IPS-15b (cell line): Measurements from ENCODE around the gene PP2D1.
"Not testable (repeated sequence)": the region's sequence is repeated elsewhere in the genome, so short reads cannot be mapped to it uniquely, and the experiment has no call there.

Source experiments
- H3K27me3 ChIP-seq: one replicate; pipeline ENCODE4 v1.6.1; 2013; ENCODE audit warnings: low read length; ENCODE audit not compliant: control insufficient read depth, insufficient read depth
- H3K36me3 ChIP-seq: one replicate; pipeline ENCODE4 v1.6.1; 2013; ENCODE audit warnings: low read length; ENCODE audit not compliant: control insufficient read depth, insufficient read depth
- H3K4me1 ChIP-seq: one replicate; pipeline ENCODE4 v1.6.1; 2013; ENCODE audit warnings: mild to moderate bottlenecking, low read length; ENCODE audit not compliant: control insufficient read depth, insufficient read depth
- H3K4me3 ChIP-seq: one replicate; pipeline ENCODE4 v1.5.1; 2013; ENCODE audit warnings: low read depth, low read length
- H3K9ac ChIP-seq: one replicate; pipeline ENCODE4 v1.6.1; 2013; ENCODE audit warnings: low read depth, mild to moderate bottlenecking, low read length
- H3K9me3 ChIP-seq: one replicate; pipeline ENCODE4 v1.6.1; 2013; ENCODE audit warnings: mild to moderate bottlenecking, low read length; ENCODE audit not compliant: control insufficient read depth, insufficient read depth

PP2D1 gene

DNA sequence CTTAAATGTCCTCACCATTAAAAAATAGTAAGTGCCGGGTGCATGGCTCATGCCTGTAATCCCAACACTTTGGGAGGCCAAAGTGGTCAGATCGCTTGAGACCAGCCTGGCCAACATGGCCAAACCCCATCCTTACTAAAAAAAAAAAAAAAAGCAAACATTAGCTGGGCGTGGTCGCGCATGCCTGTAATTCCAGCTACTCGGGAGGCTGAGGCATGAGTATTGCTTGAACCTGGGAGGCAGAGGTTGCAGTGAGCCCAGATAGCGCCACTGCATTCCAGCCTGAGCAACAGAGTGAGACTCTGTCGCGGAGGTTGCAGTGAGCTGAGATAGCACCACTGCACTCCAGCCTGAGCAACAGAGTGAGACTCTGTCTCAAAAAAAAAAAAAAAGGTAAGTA is 54.7 kb downstream of the PP2D1 start:
- H3K27me3 ChIP-seq, H3K4me1 ChIP-seq, H3K4me3 ChIP-seq, H3K9me3 ChIP-seq, H3K36me3 ChIP-seq, H3K9ac ChIP-seq: not testable (repeated sequence)

- no peaks in the 10 kb centered on the region for H3K27me3 ChIP-seq
- peaks cover 15% of the 10 kb centered on the region for H3K36me3 ChIP-seq
- H3K9ac ChIP-seq, result no peak overlapping the region
- no peak overlapping the region for H3K4me3 ChIP-seq
- H3K9me3 ChIP-seq, result no peaks in the 10 kb centered on the region
- peaks cover 5% of the 10 kb centered on the region for H3K4me1 ChIP-seq
Observed at GRCh38 chr3:19954676-19955075, 57.4 kb downstream of the PP2D1 start.

- peaks cover 15% of the 10 kb centered on the region for H3K36me3 ChIP-seq
- no peaks in the 10 kb centered on the region for H3K27me3 ChIP-seq
- H3K4me3 ChIP-seq, result peak overlapping the region; percentile 3
- H3K9ac ChIP-seq, result no peak overlapping the region
- peaks cover 8% of the 10 kb centered on the region for H3K4me1 ChIP-seq
- H3K9me3 ChIP-seq, result no peaks in the 10 kb centered on the region
Observed at GRCh38 chr3:19950316-19950715, 61.7 kb downstream of the PP2D1 start.

GRCh38 chr3:19948226-19948591 is 63.9 kb downstream of the PP2D1 start:
- H3K4me3 ChIP-seq, result peak overlapping the region; percentile 96
- H3K27me3 ChIP-seq, result no peaks in the 10 kb centered on the region
- peaks cover 8% of the 10 kb centered on the region for H3K4me1 ChIP-seq
- peak overlapping the region; percentile 91 for H3K9ac ChIP-seq
- H3K36me3 ChIP-seq, result peaks cover 10% of the 10 kb centered on the region
- no peaks in the 10 kb centered on the region for H3K9me3 ChIP-seq

- no peaks in the 10 kb centered on the region for H3K9me3 ChIP-seq
- H3K36me3 ChIP-seq, result peaks cover 10% of the 10 kb centered on the region
- H3K27me3 ChIP-seq, result no peaks in the 10 kb centered on the region
- peak overlapping the region; percentile 96 for H3K4me3 ChIP-seq
- peaks cover 8% of the 10 kb centered on the region for H3K4me1 ChIP-seq
- H3K9ac ChIP-seq, result peak overlapping the region; percentile 91
Observed at GRCh38 chr3:19947549-19948225, 64.4 kb downstream of the PP2D1 start.

- Histone ChIP-seq H3K4me1 (peaks cover 8% of the 10 kb centered on the region), H3K9ac (peak within 1 kb of the TSS; percentile 91), H3K36me3 (peaks cover 9% of the 10 kb centered on the region), H3K9me3 (no peaks in the 10 kb centered on the region), H3K4me3 (peak within 1 kb of the TSS; percentile 96), H3K27me3 (no peaks in the 10 kb centered on the region)
Observed at GRCh38 chr3:19946832-19947548, 65.1 kb downstream of the PP2D1 start, which contains the start of gene RAB5A. Gene RAB5A, plus strand, starts transcription at chr3:19947097. Its CDS starts 3,802 bp downstream, at chr3:19950899.

GRCh38 chr3:19945969-19946831 is 65.9 kb downstream of the PP2D1 start:
- Histone ChIP-seq H3K27me3 (no peaks in the 10 kb centered on the region), H3K4me1 (peaks cover 4% of the 10 kb centered on the region), H3K36me3 (peaks cover under 1% of the 10 kb centered on the region), H3K4me3 (peak overlapping the region; percentile 76), H3K9ac (peak overlapping the region; percentile 90), H3K9me3 (no peaks in the 10 kb centered on the region)

- H3K4me3 ChIP-seq, result peak overlapping the region; percentile 76
- H3K27me3 ChIP-seq, result no peaks in the 10 kb centered on the region
- H3K36me3 ChIP-seq, result no peaks in the 10 kb centered on the region
- peaks cover 4% of the 10 kb centered on the region for H3K4me1 ChIP-seq
- no peak overlapping the region for H3K9ac ChIP-seq
- no peaks in the 10 kb centered on the region for H3K9me3 ChIP-seq
Observed at GRCh38 chr3:19945534-19945933, 66.5 kb downstream of the PP2D1 start.

DNA sequence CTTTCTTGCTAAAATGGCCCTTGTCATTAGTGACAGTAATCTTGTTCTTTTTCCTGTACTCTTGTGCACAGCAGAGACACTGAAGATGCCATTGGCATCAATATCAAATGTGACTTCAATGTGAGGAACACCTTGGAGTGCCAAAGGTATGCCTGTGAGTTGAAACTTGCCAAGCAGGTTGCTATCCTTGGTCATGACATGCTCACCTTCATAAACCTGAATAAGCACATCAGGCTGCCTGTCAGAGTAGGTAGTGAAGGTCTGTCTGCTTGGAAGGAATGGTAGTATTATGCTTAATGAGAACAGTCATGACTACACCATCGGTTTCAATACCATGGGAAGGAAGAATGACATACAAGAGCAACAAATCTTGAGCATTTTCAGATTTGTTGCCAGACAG is 71.4 kb downstream of the PP2D1 start:
- no peaks in the 10 kb centered on the region for H3K36me3 ChIP-seq
- no peaks in the 10 kb centered on the region for H3K9me3 ChIP-seq
- H3K27me3 ChIP-seq, result no peaks in the 10 kb centered on the region
- H3K4me1 ChIP-seq, result no peaks in the 10 kb centered on the region
- H3K4me3 ChIP-seq, result no peak overlapping the region
- no peak overlapping the region for H3K9ac ChIP-seq

DNA sequence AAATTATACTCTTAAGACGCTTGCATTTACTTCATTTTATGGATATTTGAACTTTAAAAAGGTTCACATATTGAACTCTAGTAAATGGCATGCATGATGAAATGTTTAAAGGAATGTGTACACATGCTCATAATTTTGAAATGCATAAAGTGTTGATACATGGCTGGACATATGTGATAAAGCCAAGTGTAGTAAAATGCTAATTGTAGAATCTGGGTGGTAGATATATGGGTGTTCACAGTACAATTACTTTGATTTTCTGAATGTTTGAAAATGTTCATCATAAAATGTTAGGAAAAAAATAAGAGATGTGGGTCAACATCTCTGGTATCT is 73.8 kb downstream of the PP2D1 start:
- no peak overlapping the region for H3K4me3 ChIP-seq
- H3K9ac ChIP-seq, result no peak overlapping the region
- no peaks in the 10 kb centered on the region for H3K27me3 ChIP-seq

DNA sequence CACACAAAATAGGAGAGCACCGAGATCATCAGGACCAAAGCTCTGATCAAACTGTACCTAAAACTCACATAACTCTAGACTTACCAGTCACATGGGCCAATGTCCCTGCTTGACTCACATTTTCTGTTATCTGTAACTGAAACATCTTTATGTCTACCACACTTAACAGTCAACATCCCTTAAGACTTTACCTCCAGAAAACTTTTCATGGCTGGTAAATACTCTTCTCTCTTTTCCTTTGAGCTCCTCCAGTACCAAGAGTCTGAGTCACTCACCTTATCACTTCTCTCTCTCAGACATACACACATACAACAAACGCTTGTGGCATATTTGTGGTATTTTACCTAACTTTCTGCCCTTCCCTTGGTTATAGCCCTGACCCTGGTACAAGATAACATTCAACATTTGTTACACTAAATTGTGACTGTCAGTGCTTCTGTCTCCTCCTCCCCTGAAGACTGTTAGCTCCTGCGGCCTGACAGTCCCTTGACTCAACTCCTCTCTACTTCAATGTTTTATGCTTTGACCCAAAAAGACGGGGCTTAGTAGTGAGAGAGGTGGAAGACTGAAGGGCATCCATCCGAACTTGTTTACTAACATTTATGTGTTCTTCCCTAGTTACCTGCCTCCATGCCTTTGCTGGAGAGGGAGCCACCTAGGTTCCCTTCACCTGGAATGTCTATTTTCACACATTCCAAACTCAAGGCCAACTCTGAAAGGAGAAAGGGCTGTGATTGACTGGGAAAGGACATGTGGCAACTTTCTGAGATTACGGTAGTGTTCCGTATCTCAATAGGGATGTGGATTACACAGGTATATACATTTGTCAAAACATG is 74.4 kb downstream of the PP2D1 start:
- peaks cover 3% of the 10 kb centered on the region for H3K4me1 ChIP-seq
- H3K27me3 ChIP-seq, result no peaks in the 10 kb centered on the region
- no peak overlapping the region for H3K4me3 ChIP-seq
- H3K9ac ChIP-seq, result no peak overlapping the region
- H3K36me3 ChIP-seq, result no peaks in the 10 kb centered on the region
- H3K9me3 ChIP-seq, result no peaks in the 10 kb centered on the region

More for the DNA sequence above, 73.8 kb downstream of the PP2D1 start:
- peaks cover 3% of the 10 kb centered on the region for H3K4me1 ChIP-seq
- no peaks in the 10 kb centered on the region for H3K9me3 ChIP-seq
- no peaks in the 10 kb centered on the region for H3K36me3 ChIP-seq
